ENCODE data around the gene PAEP. TPM values are rescaled to one million over a fixed set of nuclear protein-coding genes. Genes with fewer than 3 reads are reported as not detected.

PAEP gene
- total RNA-seq, 2 donors from 2014 or later, result 3.0 TPM; not detected in 1

- Histone ChIP-seq H3K9me3 (no peaks in the 10 kb centered on the region), H3K4me3 (no peak overlapping the region), H3K27me3 (replicated peaks; ENCODE audit: insufficient read depth) (no peaks in the 10 kb centered on the region), H3K36me3 (no peaks in the 10 kb centered on the region), H3K4me1 (replicated peaks) (no peaks in the 10 kb centered on the region), H3K27ac (no peak overlapping the region)
- 86% methylated on average over 17 of the region's 17 CpGs for WGBS
- DNase-seq (ENCODE audit: low spot score), result no peak
- intact Hi-C loops (cut with DNase I), result no loop called here
- TF ChIP-seq CTCF (IDR thresholded peaks at IDR 0.05) (no peak), POLR2A (IDR thresholded peaks at IDR 0.05) (no peak), POLR2AphosphoS5 (IDR thresholded peaks at IDR 0.05) (no peak)
These were observed 47.0 kb upstream of the PAEP start for GRCh38 chr9:135514342-135515082.

- no peak for TF ChIP-seq CTCF (IDR thresholded peaks at IDR 0.05)
- no peak for TF ChIP-seq POLR2A (IDR thresholded peaks at IDR 0.05)
- no peak for TF ChIP-seq POLR2AphosphoS5 (IDR thresholded peaks at IDR 0.05)
- H3K27ac ChIP-seq, result no peak overlapping the region
- DNase-seq (ENCODE audit: low spot score), result no peak
- no peak overlapping the region for H3K4me3 ChIP-seq
- 81% methylated on average over 23 of the region's 31 CpGs for WGBS
- no peaks in the 10 kb centered on the region for H3K9me3 ChIP-seq
- no peaks in the 10 kb centered on the region for H3K36me3 ChIP-seq
- intact Hi-C loops (cut with DNase I), result no loop called here
- no peaks in the 10 kb centered on the region for H3K27me3 ChIP-seq (replicated peaks; ENCODE audit: insufficient read depth)
- H3K4me1 ChIP-seq (replicated peaks), result no peaks in the 10 kb centered on the region
These were observed 46.2 kb upstream of the PAEP start for GRCh38 chr9:135515083-135515951.

GRCh38 chr9:135516132-135516860, 45.3 kb upstream of the PAEP start:
- no peak for DNase-seq (ENCODE audit: low spot score)
- 71% methylated on average over 25 of the region's 25 CpGs for WGBS
- Histone ChIP-seq H3K4me3 (no peak overlapping the region), H3K9me3 (no peaks in the 10 kb centered on the region), H3K27ac (no peak overlapping the region), H3K36me3 (no peaks in the 10 kb centered on the region), H3K4me1 (replicated peaks) (no peaks in the 10 kb centered on the region), H3K27me3 (replicated peaks; ENCODE audit: insufficient read depth) (no peaks in the 10 kb centered on the region)
- intact Hi-C loops (cut with DNase I), result no loop called here
- no peak for TF ChIP-seq POLR2AphosphoS5 (IDR thresholded peaks at IDR 0.05)
- no peak for TF ChIP-seq POLR2A (IDR thresholded peaks at IDR 0.05)

- no peak overlapping the region for H3K4me3 ChIP-seq
- DNase-seq (ENCODE audit: low spot score), result no peak
- no peaks in the 10 kb centered on the region for H3K9me3 ChIP-seq
- H3K4me1 ChIP-seq (replicated peaks), result no peaks in the 10 kb centered on the region
- H3K27me3 ChIP-seq (replicated peaks; ENCODE audit: insufficient read depth), result no peaks in the 10 kb centered on the region
- 86% methylated on average over 24 of the region's 24 CpGs for WGBS
- H3K27ac ChIP-seq, result no peak overlapping the region
- intact Hi-C loops (cut with DNase I), result no loop called here
- no peaks in the 10 kb centered on the region for H3K36me3 ChIP-seq
- TF ChIP-seq POLR2AphosphoS5 (IDR thresholded peaks at IDR 0.05) (no peak), CTCF (IDR thresholded peaks at IDR 0.05) (no peak), POLR2A (IDR thresholded peaks at IDR 0.05) (no peak)
These were observed 44.1 kb upstream of the PAEP start for GRCh38 chr9:135517407-135517822.

Measured in prostate gland (tissue), 2 donors.